K562 (cell line): Measurements from ENCODE around the gene RBM17. TPM values are rescaled to one million over a fixed set of nuclear protein-coding genes. Genes with fewer than 3 reads are reported as not detected.

Experiments
- ATAC-seq: fragments of 200-7000 bp; cut with Tn5 transposase; 3 replicates; pipeline ENCODE4 v1.9.1; 2020; ENCODE audit warnings: moderate library complexity
- BruUV-seq: library from RNA; stranded (reverse); fragments of 400-500 nt; replicated peaks from 2 replicates; lab custom pipeline; 2021; lab: Mats Ljungman, UMichigan
- CTCF ChIA-PET: fragments of 300-600 bp; formaldehyde crosslinking; extraction: SDS; loops from one replicate; lab custom pipeline; 2021; ENCODE audit warnings: low intra/inter-chr PET ratio; lab: Yijun Ruan, JAX
- POLR2A ChIA-PET: fragments of 300-600, 350-650 bp; sonication (Branson Sonifier 250); formaldehyde crosslinking; extraction: SDS; loops from one replicate; lab custom pipeline; 2021; ENCODE audit warnings: antibody characterized with exemption, inconsistent platforms; lab: Yijun Ruan, JAX
- DNase-seq, 4 experiments: peaks; one replicate each; pipeline versions ENCODE4 v3.0.0 to v3.0.0-alpha.2; 2011 to 2018; ENCODE audit warnings: low spot score in 3 of 4, mixed read lengths in 3 of 4; ENCODE audit errors: extremely low read depth in 1 of 4
- FAIRE-seq: peaks from 2 replicates; lab custom pipeline; 2011; peaks lifted over from hg19 to GRCh38; lab: Jason Lieb, UNC
- H2AFZ ChIP-seq: 2 replicates; pipeline ENCODE4 v1.6.0; 2011; ENCODE audit warnings: low read depth, low read length, control low read depth, inconsistent platforms
- H3K27ac ChIP-seq: fragments of 200-600 bp; 3 replicates; pipeline ENCODE4 v1.8.0; 2011; ENCODE audit warnings: low read depth, mild to moderate bottlenecking, control low read depth, inconsistent platforms, low read length, moderate library complexity, mixed read lengths; ENCODE audit errors: extremely low read depth
- H3K27me3 ChIP-seq, 2 experiments: fragments of 300-600 bp in 1 of 2; 2 replicates in 1 of 2; 3 replicates in 1 of 2; pipeline versions ENCODE4 v1.6.0 to v1.8.0; 2011; ENCODE audit warnings: inconsistent platforms in 2 of 2, low read length in 2 of 2, mild to moderate bottlenecking in 1 of 2, mixed read lengths in 1 of 2, moderate library complexity in 1 of 2; ENCODE audit not compliant: control insufficient read depth in 2 of 2, insufficient read depth in 2 of 2
- H3K36me3 ChIP-seq: fragments of 300-600 bp; 3 replicates; pipeline ENCODE4 v1.8.0; 2011; ENCODE audit warnings: mild to moderate bottlenecking, low read length, inconsistent platforms; ENCODE audit not compliant: control insufficient read depth, insufficient read depth
- H3K4me1 ChIP-seq, 2 experiments: fragments of 200-600 bp in 1 of 2; replicated peaks in 1 of 2; 2 replicates in 1 of 2; 3 replicates in 1 of 2; pipeline versions ENCODE4 v1.5.1 to v1.8.0; 2011; ENCODE audit warnings: inconsistent platforms in 2 of 2, low read length in 2 of 2, mild to moderate bottlenecking in 1 of 2, mixed read lengths in 1 of 2, moderate library complexity in 1 of 2; ENCODE audit not compliant: control insufficient read depth in 2 of 2, insufficient read depth in 2 of 2
- H3K4me2 ChIP-seq: 2 replicates; pipeline ENCODE4 v1.6.1; 2011; ENCODE audit warnings: low read length, control low read depth, inconsistent platforms, mixed read lengths; ENCODE audit not compliant: insufficient read depth
- H3K4me3 ChIP-seq: fragments of 200-600 bp; sonication (generic), shearing (Covaris generic); 2 replicates; pipeline ENCODE4 v1.5.1; 2016; ENCODE audit warnings: control low read depth, inconsistent platforms
- H3K79me2 ChIP-seq: fragments of 200-600 bp; 3 replicates; pipeline ENCODE4 v1.8.0; 2011; ENCODE audit warnings: low read length, inconsistent platforms; ENCODE audit not compliant: control insufficient read depth, insufficient read depth
- H3K9ac ChIP-seq, 2 experiments: 2 replicates each; pipeline versions ENCODE4 v1.6.0 to v1.6.1; 2011; ENCODE audit warnings: low read depth in 2 of 2, low read length in 2 of 2, control low read depth in 1 of 2, inconsistent platforms in 1 of 2, mild to moderate bottlenecking in 1 of 2, mixed read lengths in 1 of 2; ENCODE audit not compliant: insufficient read depth in 1 of 2
- H3K9me1 ChIP-seq: one replicate; pipeline ENCODE4 v1.6.0; 2011; ENCODE audit warnings: inconsistent platforms, mild to moderate bottlenecking, low read length, moderate library complexity; ENCODE audit not compliant: control insufficient read depth, insufficient read depth
- H3K9me3 ChIP-seq: replicated peaks from 2 replicates; pipeline ENCODE4 v1.5.1; 2011; ENCODE audit warnings: low read depth, low read length, inconsistent platforms; ENCODE audit not compliant: control insufficient read depth, insufficient read depth
- H4K20me1 ChIP-seq: replicated peaks from 2 replicates; pipeline ENCODE4 v1.6.1; 2011; ENCODE audit warnings: low read length, inconsistent platforms, mixed read lengths; ENCODE audit not compliant: control insufficient read depth, insufficient read depth
- DMBX1 ChIP-seq: fragments of 250-450 bp; sonication (Bioruptor Pico); IDR thresholded peaks from 2 replicates; pipeline ENCODE4 v1.8.0; 2022; ENCODE audit warnings: inconsistent platforms, mild to moderate bottlenecking, moderate library complexity, borderline replicate concordance
- E2F1 ChIP-seq: sonication (generic); formaldehyde crosslinking; IDR thresholded peaks from 2 replicates; pipeline ENCODE4 v1.8.1; 2023; ENCODE audit warnings: mild to moderate bottlenecking, missing genetic modification reagents, moderate library complexity
- EGR1 ChIP-seq: fragments of 450-650 bp; conservative IDR thresholded peaks from 2 replicates; pipeline ENCODE4 v1.6.1; 2017; ENCODE audit warnings: mild to moderate bottlenecking
- ETV1 ChIP-seq: fragments of 450-650 bp; conservative IDR thresholded peaks from 2 replicates; pipeline ENCODE4 v1.6.1; 2016; ENCODE audit warnings: missing genetic modification characterization, control low read depth, low read depth, missing compliant biosample characterization
- GABPB1 ChIP-seq: sonication (generic); formaldehyde crosslinking; IDR thresholded peaks from 2 replicates; pipeline ENCODE4 v1.8.0; 2022; ENCODE audit warnings: mild to moderate bottlenecking, missing genetic modification reagents
- GTF2B ChIP-seq: IDR thresholded peaks from 2 replicates; pipeline ENCODE4 v1.6.1; 2011; ENCODE audit not compliant: insufficient read length; ENCODE audit errors: extremely low read depth
- KHSRP ChIP-seq: fragments of 450-650 bp; IDR thresholded peaks from 2 replicates; pipeline ENCODE4 v1.6.1; 2017
- MEIS2 ChIP-seq: fragments of 450-650 bp; IDR thresholded peaks from 2 replicates; pipeline ENCODE4 v1.6.1; 2014; ENCODE audit warnings: mild to moderate bottlenecking; ENCODE audit not compliant: partially characterized antibody
- MTA3 ChIP-seq: fragments of 450-650 bp; formaldehyde crosslinking; IDR thresholded peaks from 2 replicates; pipeline ENCODE4 v1.6.1; 2017; ENCODE audit warnings: mild to moderate bottlenecking, borderline replicate concordance
- POLR2A ChIP-seq: fragments of 450-650 bp; conservative IDR thresholded peaks from 2 replicates; pipeline ENCODE4 v1.6.1; 2016
- TRIM24 ChIP-seq, 2 experiments: fragments of 450-650 bp; IDR thresholded peaks; 2 replicates each; pipeline ENCODE4 v1.6.1; 2016
- ZNF140 ChIP-seq: fragments of 250-450 bp; sonication (Bioruptor Pico); IDR thresholded peaks from 2 replicates; pipeline ENCODE4 v1.8.0; 2021; ENCODE audit warnings: moderate library complexity, mild to moderate bottlenecking, inconsistent platforms
- ZNF212 ChIP-seq: fragments of 450-650 bp; formaldehyde crosslinking; IDR thresholded peaks from 2 replicates; pipeline ENCODE4 v1.4.0; 2020; ENCODE audit warnings: mild to moderate bottlenecking
- ZNF639 ChIP-seq, 2 experiments: fragments of 200-800 bp in 1 of 2; sonication (Bioruptor generic) in 1 of 2; sonication (generic) in 1 of 2; formaldehyde crosslinking in 1 of 2; IDR thresholded peaks in 1 of 2; conservative IDR thresholded peaks in 1 of 2; 2 replicates each; pipeline versions ENCODE4 v1.5.0 to v1.6.1; 2016 to 2020; ENCODE audit warnings: missing compliant biosample characterization in 1 of 2, missing genetic modification characterization in 1 of 2, missing genetic modification reagents in 1 of 2
- whole genome bisulfite sequencing: fragments of 100-300 bp; shearing (Covaris generic); methylation state at CpG from one replicate; pipeline ENCODE4 v1.1.6; 2016; ENCODE audit warnings: low coverage, mixed read lengths; ENCODE audit not compliant: insufficient coverage; ENCODE audit errors: missing lambda C conversion rate; 5-methylcytosine and 5-hydroxymethylcytosine counted together
- in situ Hi-C: fragments of 300-500 bp; cut with MboI; formaldehyde crosslinking; loops from 4 replicates; pipeline ENCODE4 v1.15.0; 2018; ENCODE audit warnings: inconsistent platforms, mixed read lengths
- intact Hi-C: fragments of 100-400 bp; cut with micrococcal nuclease; formaldehyde crosslinking; loops from 2 replicates; pipeline ENCODE4 v1.14.2; 2022
- polyA plus RNA-seq, 8 experiments: library from polyadenylated mRNA; depleted of rRNA in 4 of 8; stranded (reverse) in 5 of 8; unstranded in 3 of 8; fragments of >200 nt; fragmentation: Nextera tagmentation in 2 of 8; fragmentation: Illumina TruSeq in 1 of 8; extraction: Ambion mirVana in 2 of 8; extraction: Trizol in 1 of 8; gene quantifications; 2 replicates each; pipeline versions ENCODE4 v1.2.1 to v1.2.3, GENCODE V29; 2011 to 2014; ENCODE audit warnings: inconsistent platforms in 1 of 8, missing spikeins in 1 of 8
- total RNA-seq, 7 experiments: library from RNA; depleted of rRNA in 6 of 7; stranded (reverse); fragments of >200 nt in 6 of 7; fragmentation: Illumina TruSeq in 2 of 7; extraction: Trizol in 2 of 7; gene quantifications; 2 replicates each; pipeline versions ENCODE4 v1.2.1 to v1.2.3, GENCODE V29; 2011 to 2021; ENCODE audit warnings: low replicate concordance in 1 of 7
- TF ChIP-seq, protein P1 (sequence below): sonication (generic); formaldehyde crosslinking; IDR thresholded peaks from 2 replicates; pipeline ENCODE4 v1.8.0; 2022; ENCODE audit warnings: missing genetic modification reagents, mild to moderate bottlenecking, borderline replicate concordance

Gene RBM17
- total and polyA plus RNA-seq, 9 of the 15 experiments (the other 6 are each of a cell fraction or from before 2014, with no cell fraction given) = 23.6 to 217 (median 124) TPM

DNA sequence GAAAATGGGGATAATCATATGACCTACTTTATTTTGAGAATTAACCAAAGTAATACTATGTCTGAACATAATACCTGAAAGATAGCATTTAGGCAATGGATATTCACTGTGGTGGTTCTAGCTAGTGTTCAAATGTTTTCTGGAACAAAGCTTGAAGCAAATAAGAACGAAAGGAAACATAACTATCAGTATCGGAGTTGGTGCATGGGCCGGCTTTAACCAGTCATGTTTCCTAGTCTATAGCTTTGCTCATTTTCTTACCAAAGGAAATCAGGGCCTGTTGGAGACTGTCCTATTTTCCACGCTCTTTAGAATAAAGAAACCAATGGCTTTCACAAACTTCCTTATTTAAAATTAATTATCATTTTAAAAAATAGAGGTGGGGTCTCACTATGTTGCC is 35.5 kb upstream of the RBM17 start:
- Histone ChIP-seq H3K27ac (no peak overlapping the region), H4K20me1 (no peaks in the 10 kb centered on the region), H3K4me3 (no peak overlapping the region), H3K9me3 (no peaks in the 10 kb centered on the region), H3K79me2 (no peaks in the 10 kb centered on the region), H3K9me1 (no peaks in the 10 kb centered on the region), H3K4me2 (no peak overlapping the region), H3K4me1 (peaks cover 10 to 14% of the 10 kb centered on the region in 2 experiments), H3K27me3 (peaks cover 4 to 6% of the 10 kb centered on the region in 2 experiments; a peak in 3 of 5 replicates), H2AFZ (no peak overlapping the region), H3K36me3 (no peaks in the 10 kb centered on the region), H3K9ac (no peak overlapping the region)
- in situ Hi-C loops = no loop called here
- intact Hi-C loops = no loop called here
- FAIRE-seq (no peak), DNase-seq (no peak), ATAC-seq (no peak)
- no TSS peak for BruUV-seq
- ChIA-PET POLR2A (interaction anchor here (0.6 to 0.7 kb wide), 3 partner anchors 10 to 249 kb away, joined by 3 read pairs; no protein-coding TSS in a partner anchor), CTCF (no interaction called here)
- 67% methylated on average over 4 of the region's 4 CpGs for WGBS
- TF ChIP-seq ZNF639 (CRISPR knock-in tag; conservative IDR thresholded peaks at IDR 0.05 in 1 of 2, IDR thresholded peaks at IDR 0.05 in 1 of 2) (no peak), ETV1 (no peak), GTF2B (no peak), TRIM24 (IDR thresholded peaks at IDR 0.05) (no peak), POLR2A (no peak), EGR1 (no peak), GABPB1 (CRISPR knock-in tag) (no peak), MEIS2 (no peak), KHSRP (no peak), DMBX1 (no peak), E2F1 (CRISPR knock-in tag) (no peak), ZNF140 (CRISPR knock-in tag) (no peak), MTA3 (no peak), ZNF212 (no peak)
- TF ChIP-seq, protein P1, sequence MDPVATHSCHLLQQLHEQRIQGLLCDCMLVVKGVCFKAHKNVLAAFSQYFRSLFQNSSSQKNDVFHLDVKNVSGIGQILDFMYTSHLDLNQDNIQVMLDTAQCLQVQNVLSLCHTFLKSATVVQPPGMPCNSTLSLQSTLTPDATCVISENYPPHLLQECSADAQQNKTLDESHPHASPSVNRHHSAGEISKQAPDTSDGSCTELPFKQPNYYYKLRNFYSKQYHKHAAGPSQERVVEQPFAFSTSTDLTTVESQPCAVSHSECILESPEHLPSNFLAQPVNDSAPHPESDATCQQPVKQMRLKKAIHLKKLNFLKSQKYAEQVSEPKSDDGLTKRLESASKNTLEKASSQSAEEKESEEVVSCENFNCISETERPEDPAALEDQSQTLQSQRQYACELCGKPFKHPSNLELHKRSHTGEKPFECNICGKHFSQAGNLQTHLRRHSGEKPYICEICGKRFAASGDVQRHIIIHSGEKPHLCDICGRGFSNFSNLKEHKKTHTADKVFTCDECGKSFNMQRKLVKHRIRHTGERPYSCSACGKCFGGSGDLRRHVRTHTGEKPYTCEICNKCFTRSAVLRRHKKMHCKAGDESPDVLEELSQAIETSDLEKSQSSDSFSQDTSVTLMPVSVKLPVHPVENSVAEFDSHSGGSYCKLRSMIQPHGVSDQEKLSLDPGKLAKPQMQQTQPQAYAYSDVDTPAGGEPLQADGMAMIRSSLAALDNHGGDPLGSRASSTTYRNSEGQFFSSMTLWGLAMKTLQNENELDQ (CRISPR knock-in tag) = no peak
